Panc1 (cell line): Measurements from ENCODE around the gene ALX3. TPM values are rescaled to one million over a fixed set of nuclear protein-coding genes. Genes with fewer than 3 reads are reported as not detected.

ENCODE experiments used
- ATAC-seq: fragments of 200-7000 bp; cut with Tn5 transposase; 2 replicates; pipeline ENCODE4 v1.9.1; 2020; ENCODE audit warnings: mild to moderate bottlenecking, moderate library complexity
- BruUV-seq: library from RNA; stranded (reverse); fragments of 400-500 nt; replicated peaks from 2 replicates; lab custom pipeline; 2021; lab: Mats Ljungman, UMichigan
- CTCF ChIA-PET: fragments of 300-600 bp; sonication (Branson Sonifier 250); formaldehyde crosslinking; loops from one replicate; lab custom pipeline; 2022; ENCODE audit warnings: antibody characterized with exemption; lab: Charles Lee
- POLR2A ChIA-PET: fragments of 300-600 bp; sonication (Branson Sonifier 250); formaldehyde crosslinking; loops from one replicate; lab custom pipeline; 2022; ENCODE audit warnings: antibody characterized with exemption; lab: Charles Lee
- DNase-seq: peaks from one replicate; pipeline ENCODE4 v3.0.0-alpha.2; 2010; ENCODE audit warnings: low read depth, low spot score
- H3K27ac ChIP-seq: 2 replicates; pipeline ENCODE4 v1.5.1; 2011; ENCODE audit warnings: mild to moderate bottlenecking, low read length, inconsistent platforms
- H3K27me3 ChIP-seq: fragments of 200-500 bp; sonication (Bioruptor generic); 2 replicates; pipeline ENCODE4 v1.6.0; 2014; ENCODE audit warnings: low read length, inconsistent platforms; ENCODE audit not compliant: control insufficient read depth, insufficient read depth
- H3K36me3 ChIP-seq: fragments of 200-500 bp; sonication (Bioruptor generic); 2 replicates; pipeline ENCODE4 v1.5.1; 2014; ENCODE audit warnings: inconsistent platforms, mild to moderate bottlenecking, low read length, moderate library complexity; ENCODE audit not compliant: control insufficient read depth, insufficient read depth
- H3K4me1 ChIP-seq: 2 replicates; pipeline ENCODE4 v1.5.1; 2011; ENCODE audit warnings: inconsistent platforms, mild to moderate bottlenecking, low read length, moderate library complexity; ENCODE audit not compliant: control insufficient read depth, insufficient read depth
- H3K4me3 ChIP-seq, 2 experiments: 2 replicates each; pipeline ENCODE4 v1.5.1; 2011 to 2012; ENCODE audit warnings: low read depth in 2 of 2, low read length in 2 of 2, mild to moderate bottlenecking in 2 of 2, inconsistent platforms in 1 of 2, moderate library complexity in 1 of 2
- H3K9me3 ChIP-seq: fragments of 200-500 bp; sonication (Bioruptor generic); 2 replicates; pipeline ENCODE4 v1.5.1; 2014; ENCODE audit warnings: low read depth, mild to moderate bottlenecking, inconsistent platforms, low read length, moderate library complexity; ENCODE audit not compliant: control insufficient read depth, insufficient read depth
- POLR2AphosphoS5 ChIP-seq: IDR thresholded peaks from 2 replicates; pipeline ENCODE4 v1.6.1; 2012; ENCODE audit warnings: mild to moderate bottlenecking, low read depth, low read length, moderate library complexity
- REST ChIP-seq, 2 experiments: IDR thresholded peaks; 2 replicates each; pipeline ENCODE4 v1.6.1; 2011 to 2012; ENCODE audit warnings: low read depth in 2 of 2, control low read depth in 1 of 2, low read length in 1 of 2, mild to moderate bottlenecking in 1 of 2, moderate library complexity in 1 of 2; ENCODE audit not compliant: insufficient read depth in 1 of 2
- SIN3A ChIP-seq: IDR thresholded peaks from 2 replicates; pipeline ENCODE4 v1.6.1; 2012; ENCODE audit warnings: low read depth, mild to moderate bottlenecking, low read length, moderate library complexity, borderline replicate concordance; ENCODE audit not compliant: insufficient read depth
- TCF7L2 ChIP-seq: IDR thresholded peaks from 2 replicates; pipeline ENCODE4 v1.6.1; 2011; ENCODE audit warnings: mild to moderate bottlenecking, low read depth, low read length, inconsistent platforms
- in situ Hi-C: cut with HindIII; loops from 2 replicates; pipeline ENCODE4 v1.10.0; 2016; ENCODE audit warnings: low sequenced_read_pairs, low pct_unique_long_range_greater_than_20kb
- intact Hi-C: fragments of 100-400 bp; cut with micrococcal nuclease; formaldehyde crosslinking; loops from one replicate; pipeline ENCODE4 v1.10.0; 2022; ENCODE audit not compliant: unreplicated experiment
- total RNA-seq: library from RNA; stranded (reverse); gene quantifications from one replicate; pipeline ENCODE4 v1.2.1, GENCODE V29; 2021; ENCODE audit not compliant: unreplicated experiment
- TF ChIP-seq, protein P1 (sequence below): fragments of 450-650 bp; IDR thresholded peaks from 2 replicates; pipeline ENCODE4 v1.5.1; 2017; ENCODE audit warnings: mild to moderate bottlenecking

ALX3 gene
- total RNA-seq, 1 experiment from 2014 or later = not detected

DNA sequence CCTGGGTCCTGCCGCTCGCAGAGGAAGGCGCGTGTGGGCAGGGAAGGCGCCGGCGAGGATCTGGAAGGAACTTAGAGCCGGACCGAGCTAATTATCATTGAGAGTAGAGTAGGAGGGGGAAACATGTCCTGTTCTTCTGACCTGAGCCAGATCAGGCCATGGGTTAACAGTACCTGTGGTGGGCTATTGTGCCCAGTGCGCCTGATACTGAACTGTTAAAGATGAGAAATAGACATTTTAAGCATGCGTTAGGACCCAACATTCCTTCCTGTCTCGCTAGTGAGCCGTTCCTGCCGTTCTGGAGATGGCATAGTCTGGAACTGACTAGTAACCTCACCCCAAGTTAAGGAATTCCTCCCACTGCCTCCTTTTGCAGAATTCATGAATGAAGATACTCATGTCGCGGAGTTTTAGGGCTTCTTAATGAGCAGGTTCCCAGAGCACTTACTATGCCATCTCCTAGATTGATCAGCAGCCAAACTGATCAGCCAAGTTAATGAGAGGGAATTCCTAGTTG is 35.2 kb downstream of the ALX3 start:
- no peaks in the 10 kb centered on the region for H3K27me3 ChIP-seq
- H3K36me3 ChIP-seq = peaks cover 7% of the 10 kb centered on the region
- H3K27ac ChIP-seq = peak overlapping the region; percentile 98
- ATAC-seq = peak; percentile 55
- no peaks in the 10 kb centered on the region for H3K9me3 ChIP-seq
- intact Hi-C loops = no loop called here
- POLR2A ChIA-PET = no interaction called here
- no peak for TF ChIP-seq POLR2AphosphoS5
- TF ChIP-seq, protein P1, sequence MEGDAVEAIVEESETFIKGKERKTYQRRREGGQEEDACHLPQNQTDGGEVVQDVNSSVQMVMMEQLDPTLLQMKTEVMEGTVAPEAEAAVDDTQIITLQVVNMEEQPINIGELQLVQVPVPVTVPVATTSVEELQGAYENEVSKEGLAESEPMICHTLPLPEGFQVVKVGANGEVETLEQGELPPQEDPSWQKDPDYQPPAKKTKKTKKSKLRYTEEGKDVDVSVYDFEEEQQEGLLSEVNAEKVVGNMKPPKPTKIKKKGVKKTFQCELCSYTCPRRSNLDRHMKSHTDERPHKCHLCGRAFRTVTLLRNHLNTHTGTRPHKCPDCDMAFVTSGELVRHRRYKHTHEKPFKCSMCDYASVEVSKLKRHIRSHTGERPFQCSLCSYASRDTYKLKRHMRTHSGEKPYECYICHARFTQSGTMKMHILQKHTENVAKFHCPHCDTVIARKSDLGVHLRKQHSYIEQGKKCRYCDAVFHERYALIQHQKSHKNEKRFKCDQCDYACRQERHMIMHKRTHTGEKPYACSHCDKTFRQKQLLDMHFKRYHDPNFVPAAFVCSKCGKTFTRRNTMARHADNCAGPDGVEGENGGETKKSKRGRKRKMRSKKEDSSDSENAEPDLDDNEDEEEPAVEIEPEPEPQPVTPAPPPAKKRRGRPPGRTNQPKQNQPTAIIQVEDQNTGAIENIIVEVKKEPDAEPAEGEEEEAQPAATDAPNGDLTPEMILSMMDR = no peak
- no peak for TF ChIP-seq REST (IDR thresholded peaks at IDR 0.05; ENCODE audit: insufficient read depth in 1 of 2, low read depth in 2 of 2, low read length in 1 of 2)
- no peak for TF ChIP-seq TCF7L2
- TF ChIP-seq SIN3A = no peak
- in situ Hi-C loops = no loop called here
- peak overlapping the region; percentile 82 to 88 for H3K4me3 ChIP-seq
- CTCF ChIA-PET = no interaction called here
- BruUV-seq = no TSS peak
- peaks cover 11% of the 10 kb centered on the region for H3K4me1 ChIP-seq
- DNase-seq = no peak

GRCh38 chr1:110034451-110035235 is 35.8 kb downstream of the ALX3 start, which contains the start of gene STRIP1:
STRIP1 (plus strand) TSS chr1:110034624; CDS start chr1:110034638, 14 bp downstream.
- peaks cover 14% of the 10 kb centered on the region for H3K4me1 ChIP-seq
- H3K36me3 ChIP-seq = peaks cover 7% of the 10 kb centered on the region
- DNase-seq = peak; percentile 89
- TF ChIP-seq SIN3A (peak; percentile 79; the same call in 1 of the 2 replicates), REST (IDR thresholded peaks at IDR 0.05; ENCODE audit: insufficient read depth in 1 of 2, low read depth in 2 of 2, low read length in 1 of 2) (no peak), TCF7L2 (no peak), POLR2AphosphoS5 (peak; percentile 88)
- TF ChIP-seq, protein P1 = no peak
- peak within 1 kb of the TSS; percentile 98 for H3K27ac ChIP-seq
- no TSS peak for BruUV-seq
- intact Hi-C loops (no loop called here), in situ Hi-C loops (no loop called here)
- peak; percentile 95 for ATAC-seq
- no peaks in the 10 kb centered on the region for H3K27me3 ChIP-seq
- peak within 1 kb of the TSS; percentile 82 to 88 for H3K4me3 ChIP-seq
- CTCF ChIA-PET = no interaction called here
- POLR2A ChIA-PET = interaction anchor here (0.6 kb wide), 2 partner anchors 103 to 176 kb away, joined by 5 read pairs; no protein-coding TSS in a partner anchor
- no peaks in the 10 kb centered on the region for H3K9me3 ChIP-seq
